GM18873 (cell line): ENCODE measurements around the gene AIG1.

Experiments
- ATAC-seq: cut with Tn5 transposase; IDR thresholded peaks from one replicate; pipeline ENCODE4 v1.9.1; 2021; ENCODE audit warnings: mild to moderate bottlenecking, moderate library complexity, moderate number of reproducible peaks; ENCODE audit not compliant: unreplicated experiment, low FRiP score

AIG1 gene

GRCh38 chr6:143188292-143188691 lies 127.6 kb downstream of the AIG1 start:
- no peak for ATAC-seq

GRCh38 chr6:143191361-143191760 lies 130.7 kb downstream of the AIG1 start:
- no peak for ATAC-seq

DNA sequence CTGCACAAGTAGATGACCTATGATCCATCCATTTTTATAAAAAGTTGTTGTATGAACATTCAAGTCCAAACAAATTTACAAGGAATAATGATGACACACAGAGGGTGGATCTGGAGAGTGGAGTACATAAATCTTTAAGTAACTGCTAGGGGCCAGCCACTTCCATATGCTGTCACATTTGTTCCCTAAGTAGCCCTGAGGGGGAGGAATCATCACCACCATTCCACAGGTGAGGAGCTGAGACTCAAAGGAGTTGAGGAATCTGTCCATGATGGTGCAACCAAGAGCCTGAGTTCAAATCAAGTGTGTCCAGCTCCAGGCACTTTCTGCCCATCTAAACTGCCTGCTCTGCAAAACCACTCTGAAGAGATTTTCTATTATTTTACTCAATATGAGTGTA lies 132.1 kb downstream of the AIG1 start:
- no peak for ATAC-seq

GRCh38 chr6:143193571-143194094 lies 132.9 kb downstream of the AIG1 start:
- no peak for ATAC-seq

- no peak for ATAC-seq
Measured at GRCh38 chr6:143194095-143194589, 133.5 kb downstream of the AIG1 start.

- ATAC-seq = no peak
Measured at GRCh38 chr6:143195349-143195845, 134.7 kb downstream of the AIG1 start.

GRCh38 chr6:143196525-143197225 lies 136.0 kb downstream of the AIG1 start:
- no peak for ATAC-seq

- ATAC-seq = no peak
Measured at GRCh38 chr6:143197377-143197776, 136.7 kb downstream of the AIG1 start.

DNA sequence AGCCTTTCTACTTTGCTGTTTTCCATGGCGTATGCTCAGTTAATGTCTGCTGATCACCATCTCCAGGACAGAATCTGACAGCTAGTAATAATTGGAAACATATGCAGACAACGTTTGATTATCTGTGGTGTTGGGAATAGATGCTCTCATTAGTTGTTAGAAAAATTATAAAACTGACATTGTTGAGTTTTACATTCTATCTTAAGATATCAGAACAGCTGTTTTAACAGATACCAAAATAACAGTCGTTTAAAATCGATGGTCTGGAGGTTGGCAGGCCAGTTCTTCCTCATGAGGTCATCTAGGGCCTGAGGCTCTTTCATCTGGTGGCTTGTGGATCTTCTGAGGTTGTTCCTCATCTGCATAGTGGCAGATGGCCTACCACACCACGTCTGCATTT lies 137.6 kb downstream of the AIG1 start:
- no peak for ATAC-seq

- no peak for ATAC-seq
Measured at GRCh38 chr6:143199291-143199690, 138.6 kb downstream of the AIG1 start.

DNA sequence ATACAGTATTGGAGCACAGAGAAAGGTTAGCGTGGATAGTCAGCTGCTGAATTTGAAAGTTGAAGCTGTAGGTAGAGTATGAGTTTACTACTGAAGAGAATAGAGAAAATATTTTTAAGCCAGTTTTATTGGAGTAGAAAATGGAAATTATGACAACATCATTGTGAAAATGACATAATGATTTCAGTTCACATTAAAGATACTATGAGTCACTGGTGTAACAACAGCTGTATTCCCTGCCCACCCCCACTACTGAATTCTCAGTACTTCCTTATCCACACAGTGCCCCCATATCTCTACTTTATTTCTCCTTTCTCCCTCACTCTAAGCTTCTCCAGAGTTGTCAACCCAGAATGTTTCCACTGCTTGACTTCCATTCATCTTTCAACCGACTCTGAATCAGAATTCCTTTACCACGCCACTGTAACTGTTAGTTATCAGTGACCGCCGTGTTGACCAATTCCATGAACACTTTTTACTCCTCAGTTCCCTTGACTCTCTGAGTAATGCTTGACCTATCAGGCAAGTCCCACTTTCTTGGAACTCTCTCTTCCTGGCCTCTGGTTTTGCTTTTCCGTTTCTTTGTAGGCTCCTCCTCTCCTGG lies 139.6 kb downstream of the AIG1 start:
- no peak for ATAC-seq

- no peak for ATAC-seq
Measured at GRCh38 chr6:143204045-143204444, 143.4 kb downstream of the AIG1 start.

DNA sequence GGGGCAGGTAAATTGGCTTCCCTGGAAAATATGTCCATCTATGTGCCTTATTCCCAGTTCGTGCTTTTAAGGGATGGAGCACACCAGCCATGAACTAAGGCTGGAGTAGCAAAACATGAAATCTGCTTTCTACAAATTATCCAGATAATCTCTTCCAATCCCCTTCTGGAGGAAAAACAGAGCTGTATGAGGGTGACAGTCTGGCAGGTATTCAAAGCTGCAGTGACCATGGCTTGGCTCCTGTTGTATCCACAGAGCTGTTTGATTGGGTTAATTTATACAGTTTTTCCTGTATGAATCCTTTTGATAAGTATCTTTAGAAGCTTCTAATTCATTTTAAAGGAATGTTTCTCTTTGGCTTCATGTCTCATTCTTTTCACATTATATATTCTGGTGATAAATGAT lies 144.4 kb downstream of the AIG1 start:
- ATAC-seq = no peak

DNA sequence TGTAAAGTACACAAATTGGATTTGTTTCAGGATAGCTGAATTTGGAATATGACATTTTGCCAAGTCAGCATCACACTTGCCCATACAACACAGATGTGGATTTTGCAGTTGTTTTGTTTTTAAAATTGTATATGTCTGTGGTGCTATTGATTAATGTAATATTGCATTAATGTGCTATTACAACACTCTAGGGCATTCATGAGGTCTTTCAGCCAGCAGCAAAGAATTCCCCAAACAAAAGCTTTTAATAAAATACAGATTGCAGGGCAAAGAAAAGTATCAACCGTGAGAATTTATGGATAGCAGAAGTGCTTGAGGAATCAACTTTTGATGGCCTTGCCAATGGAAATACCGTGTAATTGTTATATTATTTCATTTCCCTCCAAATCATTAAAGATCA lies 144.9 kb downstream of the AIG1 start:
- ATAC-seq = no peak

- no peak for ATAC-seq
Measured at GRCh38 chr6:143205991-143206390, 145.3 kb downstream of the AIG1 start.

- no peak for ATAC-seq
Measured at GRCh38 chr6:143206550-143206949, 145.9 kb downstream of the AIG1 start.

DNA sequence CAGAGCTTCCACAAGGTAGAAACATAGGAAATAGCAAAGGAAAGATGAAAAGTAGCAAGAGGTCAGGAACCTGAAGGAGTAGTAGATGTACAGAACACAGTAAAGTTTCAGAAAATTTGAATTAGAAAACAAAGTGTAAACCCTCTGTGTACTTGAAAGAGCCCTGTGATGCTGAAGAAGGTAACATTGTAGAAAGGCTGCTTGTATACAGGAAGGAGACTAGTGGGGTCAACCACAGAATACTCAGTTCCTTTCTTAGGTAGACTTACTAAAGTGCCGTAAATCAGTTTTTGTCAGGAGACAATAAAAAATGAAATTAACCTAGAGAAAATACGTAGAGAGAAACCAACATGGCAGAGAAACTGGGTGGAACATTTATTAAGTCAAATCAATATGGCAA lies 149.7 kb downstream of the AIG1 start:
- ATAC-seq = no peak

DNA sequence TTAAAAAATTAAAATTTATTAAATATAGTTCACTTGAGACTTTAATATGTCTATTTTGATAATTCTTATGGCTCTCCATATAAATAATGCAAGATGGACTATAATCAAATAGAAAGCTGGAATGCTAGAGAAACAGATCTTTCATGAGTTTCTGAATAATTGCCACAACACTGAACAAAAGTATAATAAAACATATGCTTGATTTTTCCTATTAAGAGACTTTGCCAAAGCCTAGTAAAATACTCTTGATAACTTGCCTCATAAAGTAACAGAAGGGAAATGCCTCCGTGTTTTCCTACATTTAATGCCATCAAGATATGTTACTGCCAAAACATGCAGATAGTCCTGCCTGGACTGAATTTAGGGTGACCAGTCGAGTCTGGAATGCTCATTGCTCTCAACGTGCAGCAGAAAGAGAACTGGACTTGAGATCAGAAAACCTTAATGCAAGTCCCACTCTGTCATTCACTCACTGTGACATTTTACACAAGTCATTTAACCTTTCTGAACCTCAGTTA lies 153.2 kb downstream of the AIG1 start:
- no peak for ATAC-seq

GRCh38 chr6:143215363-143215762 lies 154.7 kb downstream of the AIG1 start:
- no peak for ATAC-seq

DNA sequence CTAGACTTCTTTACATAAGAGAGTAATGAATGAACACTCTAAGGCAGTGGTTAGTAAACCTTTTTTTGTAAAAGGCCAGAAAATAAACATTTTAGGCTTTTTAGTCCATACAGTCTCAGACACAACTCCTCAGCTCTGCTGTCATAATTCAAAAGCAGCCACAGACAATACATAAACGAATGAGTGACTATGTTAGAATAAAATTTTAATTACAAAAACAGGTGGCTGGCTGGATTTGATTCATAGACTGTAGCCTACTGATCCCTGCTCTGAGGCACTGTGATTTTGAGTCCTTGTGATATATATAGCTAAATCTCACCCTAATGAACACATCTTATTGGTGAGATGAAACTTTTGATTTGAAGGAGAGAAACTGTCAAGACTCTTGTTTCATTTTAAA lies 155.1 kb downstream of the AIG1 start:
- no peak for ATAC-seq

DNA sequence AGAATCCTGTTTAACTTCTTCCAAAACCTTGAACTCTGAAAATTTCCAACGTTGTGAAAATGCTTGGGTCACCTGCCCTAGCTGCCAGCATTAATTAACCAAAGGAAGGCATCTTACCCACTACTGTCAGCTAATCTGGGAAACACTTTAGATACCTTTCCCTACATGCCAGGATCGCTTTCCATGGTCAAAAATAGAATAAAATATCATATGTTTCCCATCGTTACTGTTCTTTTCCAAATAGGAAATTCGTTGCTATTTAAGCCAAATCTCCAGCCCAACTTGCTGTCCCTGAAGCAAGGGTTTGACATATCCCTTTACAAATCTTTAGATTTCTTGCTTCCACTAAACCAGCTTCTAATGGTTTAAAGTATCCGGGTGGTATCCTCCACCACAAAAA lies 157.5 kb downstream of the AIG1 start:
- ATAC-seq = no peak

DNA sequence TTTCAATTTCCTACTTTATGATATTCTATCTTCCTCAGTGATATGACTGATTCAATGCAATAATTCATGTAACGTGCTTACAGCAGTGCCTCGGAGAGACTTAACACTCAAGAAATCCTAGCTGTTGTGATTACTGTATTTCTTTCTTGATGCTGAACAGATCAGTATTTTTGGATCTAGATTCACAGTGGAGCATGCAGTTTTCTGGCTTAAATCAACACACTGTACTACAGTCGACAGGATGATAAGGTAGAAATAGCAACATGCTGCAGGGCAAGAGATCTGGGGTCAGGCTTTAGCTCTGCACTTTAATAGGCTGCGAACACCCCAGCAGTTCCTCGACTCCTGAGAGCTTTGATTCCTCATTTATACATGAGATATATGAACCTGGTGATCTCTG lies 161.0 kb downstream of the AIG1 start:
- no peak for ATAC-seq
